Cardiac muscle cell (in vitro differentiated cells and primary cell): ENCODE data around the gene ZFR2. TPM values are rescaled to one million over a fixed set of nuclear protein-coding genes. Genes with fewer than 3 reads are reported as not detected.

Source experiments
- DNase-seq, 2 donors: peaks; one replicate each; pipeline versions ENCODE4 v3.0.0 to v3.0.0-alpha.2; 2010 to 2017; ENCODE audit warnings: low read depth in 1 of 2, low spot score in 1 of 2
- H3K27ac ChIP-seq: fragments of 200-600 bp; sonication (generic); 2 replicates; pipeline ENCODE4 v1.5.1; 2016
- H3K27me3 ChIP-seq: fragments of 200-600 bp; sonication (generic); 2 replicates; pipeline ENCODE4 v1.6.0; 2016; ENCODE audit warnings: control low read depth
- H3K36me3 ChIP-seq: fragments of 200-600 bp; sonication (generic); 2 replicates; pipeline ENCODE4 v1.5.1; 2016; ENCODE audit warnings: control low read depth
- H3K4me1 ChIP-seq: fragments of 200-600 bp; sonication (generic); 2 replicates; pipeline ENCODE4 v1.8.1; 2017; ENCODE audit warnings: low read depth, mild to moderate bottlenecking, mixed run types
- H3K4me3 ChIP-seq: fragments of 200-600 bp; sonication (generic); 2 replicates; pipeline ENCODE4 v1.5.1; 2016; ENCODE audit warnings: mild to moderate bottlenecking
- H3K9me3 ChIP-seq: fragments of 200-600 bp; sonication (generic); 2 replicates; pipeline ENCODE4 v1.5.1; 2017; ENCODE audit warnings: low read depth, mild to moderate bottlenecking, control low read depth
- CTCF ChIP-seq: IDR thresholded peaks from 2 replicates; pipeline ENCODE4 v1.5.1; 2012; ENCODE audit warnings: low read depth, mild to moderate bottlenecking, low read length
- polyA plus RNA-seq: library from polyadenylated mRNA; unstranded; fragments of >200 nt; fragmentation: Nextera tagmentation; extraction: Ambion mirVana; gene quantifications from 2 replicates; pipeline ENCODE4 v1.2.1, GENCODE V29; 2016
- total RNA-seq: library from RNA; depleted of rRNA; stranded (reverse); fragments of >200 nt; gene quantifications from 2 replicates; pipeline ENCODE4 v1.2.3, GENCODE V29; 2016

Gene ZFR2
- total and polyA plus RNA-seq, 2 experiments from 2014 or later = 18.8 to 44.7 TPM

GRCh38 chr19:3850320-3850972, 18.4 kb downstream of the ZFR2 start:
- no peaks in the 10 kb centered on the region for H3K9me3 ChIP-seq
- H3K27ac ChIP-seq = no peak overlapping the region
- no peaks in the 10 kb centered on the region for H3K4me1 ChIP-seq
- H3K27me3 ChIP-seq = no peaks in the 10 kb centered on the region
- no peak for DNase-seq
- TF ChIP-seq CTCF = no peak
- H3K36me3 ChIP-seq = no peaks in the 10 kb centered on the region
- no peak overlapping the region for H3K4me3 ChIP-seq

- no peak for DNase-seq
- TF ChIP-seq CTCF = no peak
- H3K4me3 ChIP-seq = no peak overlapping the region
- no peaks in the 10 kb centered on the region for H3K36me3 ChIP-seq
- H3K27me3 ChIP-seq = no peaks in the 10 kb centered on the region
- H3K9me3 ChIP-seq = no peaks in the 10 kb centered on the region
- no peak overlapping the region for H3K27ac ChIP-seq
- no peaks in the 10 kb centered on the region for H3K4me1 ChIP-seq
Measured at GRCh38 chr19:3849787-3850186, 19.1 kb downstream of the ZFR2 start.

GRCh38 chr19:3849092-3849491, 19.7 kb downstream of the ZFR2 start:
- H3K4me1 ChIP-seq = no peaks in the 10 kb centered on the region
- TF ChIP-seq CTCF = peak; percentile 29
- no peak overlapping the region for H3K4me3 ChIP-seq
- H3K36me3 ChIP-seq = no peaks in the 10 kb centered on the region
- H3K27me3 ChIP-seq = no peaks in the 10 kb centered on the region
- H3K9me3 ChIP-seq = no peaks in the 10 kb centered on the region
- peak in 1 of 2 donors; percentile 44 for DNase-seq
- no peak overlapping the region for H3K27ac ChIP-seq

- TF ChIP-seq CTCF = no peak
Measured at GRCh38 chr19:3844596-3844995, 24.2 kb downstream of the ZFR2 start.

GRCh38 chr19:3842948-3843347, 25.9 kb downstream of the ZFR2 start:
- no peak for DNase-seq
- no peaks in the 10 kb centered on the region for H3K4me1 ChIP-seq
- no peak for TF ChIP-seq CTCF
- no peak overlapping the region for H3K27ac ChIP-seq
- no peak overlapping the region for H3K4me3 ChIP-seq
- H3K9me3 ChIP-seq = no peaks in the 10 kb centered on the region
- no peaks in the 10 kb centered on the region for H3K27me3 ChIP-seq
- H3K36me3 ChIP-seq = no peaks in the 10 kb centered on the region

More at GRCh38 chr19:3844596-3844995, 24.2 kb downstream of the ZFR2 start:
- H3K4me1 ChIP-seq = no peaks in the 10 kb centered on the region
- no peaks in the 10 kb centered on the region for H3K36me3 ChIP-seq
- H3K27me3 ChIP-seq = no peaks in the 10 kb centered on the region
- no peak overlapping the region for H3K4me3 ChIP-seq
- H3K9me3 ChIP-seq = no peaks in the 10 kb centered on the region
- no peak overlapping the region for H3K27ac ChIP-seq
- DNase-seq = no peak
